GM10248 (cell line): ENCODE data around the gene LMAN2L.

Source experiments
- CTCF ChIA-PET: fragments of 300-600 bp; sonication (Branson Sonifier 250); formaldehyde crosslinking; extraction: SDS; loops from one replicate; lab custom pipeline; 2021; ENCODE audit warnings: antibody characterized with exemption; lab: Yijun Ruan, JAX
- POLR2A ChIA-PET: fragments of 350-650 bp; sonication (Branson Sonifier 250); formaldehyde crosslinking; extraction: SDS; loops from one replicate; lab custom pipeline; 2020; ENCODE audit warnings: antibody characterized with exemption; lab: Yijun Ruan, JAX
- DNase-seq: peaks from one replicate; pipeline ENCODE4 v3.0.0; 2012; ENCODE audit errors: extremely low spot score
- CTCF ChIP-seq: IDR thresholded peaks from 2 replicates; pipeline ENCODE4 v1.5.1; 2012; ENCODE audit warnings: mild to moderate bottlenecking, low read depth; ENCODE audit errors: extremely low read depth, missing control alignments, control extremely low read depth

The LMAN2L gene

DNA sequence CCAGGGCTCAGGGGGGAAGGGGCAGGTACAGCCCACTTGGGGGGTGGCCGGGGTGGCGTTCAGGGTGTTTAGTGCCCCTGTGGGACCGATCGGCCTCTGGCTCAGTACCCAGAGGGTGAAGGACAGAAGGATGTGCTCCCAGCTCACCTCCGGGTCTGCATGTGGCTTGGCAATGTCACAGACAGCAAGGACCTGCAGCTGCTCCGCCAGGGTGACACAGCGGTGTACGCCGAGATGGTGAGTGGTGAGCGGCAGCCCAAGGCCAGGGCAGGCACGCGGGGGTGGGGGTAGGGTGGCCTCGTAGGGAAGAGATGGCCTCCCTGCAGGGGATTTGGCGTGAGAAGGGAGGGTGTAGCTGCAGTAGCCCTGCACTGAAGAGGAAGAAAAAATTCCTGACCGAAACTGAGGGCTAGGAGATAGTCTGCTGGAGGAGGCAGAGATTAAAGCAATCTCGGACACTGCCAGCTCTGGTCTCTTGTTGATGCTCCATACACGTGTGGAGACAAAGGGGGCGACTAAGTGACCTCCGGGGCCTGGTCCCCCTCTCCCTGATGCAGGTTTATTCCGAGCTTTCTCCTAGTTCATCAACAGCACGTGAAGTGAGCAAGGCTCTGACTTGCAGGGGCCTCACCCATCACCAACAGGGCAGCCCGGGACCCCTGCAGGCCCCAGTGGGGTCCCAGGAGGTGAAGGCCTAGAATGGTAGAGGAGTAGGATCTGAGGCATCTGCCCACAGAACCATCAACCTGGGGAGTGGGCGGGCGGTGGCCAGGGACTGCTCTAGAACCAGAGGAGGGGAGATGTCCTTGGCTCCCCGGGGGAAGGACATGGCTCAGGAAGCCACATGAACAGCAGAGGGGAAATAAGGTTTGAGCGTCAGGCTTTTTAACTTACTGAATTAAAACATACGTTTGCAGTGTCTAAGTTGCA, 51.9 kb downstream of the LMAN2L start:
- CTCF ChIA-PET: no interaction called here
- DNase-seq: no peak
- POLR2A ChIA-PET: no interaction called here
- TF ChIP-seq CTCF: no peak

DNA sequence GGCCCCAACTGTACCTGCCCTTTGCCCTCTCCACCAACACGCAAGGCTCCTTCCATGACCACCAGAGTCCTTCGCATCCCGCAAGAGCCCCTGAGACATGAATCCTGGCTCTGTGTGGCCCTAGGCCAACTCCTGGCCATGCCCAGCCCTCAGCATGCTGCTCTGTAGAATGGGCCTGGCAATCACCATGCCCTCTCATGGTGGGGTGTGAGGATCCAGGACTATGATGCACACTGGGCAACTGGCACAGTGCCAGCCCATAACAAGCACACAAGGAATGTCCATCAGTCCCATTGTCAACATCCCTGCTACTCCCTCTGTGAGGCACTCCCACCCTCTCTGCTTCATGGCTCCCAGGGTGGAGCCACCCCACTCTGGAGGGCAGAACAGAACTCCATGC, 52.6 kb downstream of the LMAN2L start:
- ChIA-PET POLR2A (no interaction called here), CTCF (no interaction called here)
- no peak for DNase-seq
- TF ChIP-seq CTCF: no peak

- ChIA-PET CTCF (no interaction called here), POLR2A (no interaction called here)
- DNase-seq: no peak
- no peak for TF ChIP-seq CTCF
Measured at GRCh38 chr2:96685577-96686459, 54.0 kb downstream of the LMAN2L start.

- DNase-seq: no peak
- TF ChIP-seq CTCF: no peak
- POLR2A ChIA-PET: no interaction called here
- CTCF ChIA-PET: interaction anchor here (1.4 kb wide), 1 partner anchor 8 kb away, joined by 3 read pairs; no protein-coding TSS in a partner anchor
Measured at GRCh38 chr2:96684883-96685576, 54.8 kb downstream of the LMAN2L start.

- ChIA-PET CTCF (interaction anchor here (0.6 to 1.4 kb wide), 2 partner anchors 9 to 21 kb away, joined by 3 read pairs; no protein-coding TSS in a partner anchor), POLR2A (no interaction called here)
- DNase-seq: no peak
- TF ChIP-seq CTCF: no peak
Measured at GRCh38 chr2:96683972-96684820, 55.7 kb downstream of the LMAN2L start.
